ENCODE measurements around the gene JAKMIP2.

DNA sequence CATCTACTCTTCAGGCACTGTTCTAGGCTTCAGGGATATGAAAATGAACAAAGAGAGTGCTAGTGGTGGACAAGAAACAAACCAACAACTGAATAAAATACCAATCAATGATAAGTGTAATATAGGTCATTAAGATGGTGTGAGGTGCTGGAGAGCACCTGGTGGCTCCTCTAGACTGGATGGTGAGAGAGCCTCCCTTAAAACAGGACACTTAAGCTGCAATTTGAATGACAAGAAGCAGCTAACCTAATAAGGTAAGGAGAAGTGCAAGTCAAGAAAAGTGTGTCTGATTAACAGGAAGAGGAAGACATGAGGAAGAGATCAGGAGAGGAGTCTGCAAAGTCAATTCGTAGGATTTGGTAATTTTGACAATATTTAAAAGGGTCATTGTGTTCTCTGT, 23.1 kb downstream of the JAKMIP2 start:
- TF ChIP-seq, protein P1, sequence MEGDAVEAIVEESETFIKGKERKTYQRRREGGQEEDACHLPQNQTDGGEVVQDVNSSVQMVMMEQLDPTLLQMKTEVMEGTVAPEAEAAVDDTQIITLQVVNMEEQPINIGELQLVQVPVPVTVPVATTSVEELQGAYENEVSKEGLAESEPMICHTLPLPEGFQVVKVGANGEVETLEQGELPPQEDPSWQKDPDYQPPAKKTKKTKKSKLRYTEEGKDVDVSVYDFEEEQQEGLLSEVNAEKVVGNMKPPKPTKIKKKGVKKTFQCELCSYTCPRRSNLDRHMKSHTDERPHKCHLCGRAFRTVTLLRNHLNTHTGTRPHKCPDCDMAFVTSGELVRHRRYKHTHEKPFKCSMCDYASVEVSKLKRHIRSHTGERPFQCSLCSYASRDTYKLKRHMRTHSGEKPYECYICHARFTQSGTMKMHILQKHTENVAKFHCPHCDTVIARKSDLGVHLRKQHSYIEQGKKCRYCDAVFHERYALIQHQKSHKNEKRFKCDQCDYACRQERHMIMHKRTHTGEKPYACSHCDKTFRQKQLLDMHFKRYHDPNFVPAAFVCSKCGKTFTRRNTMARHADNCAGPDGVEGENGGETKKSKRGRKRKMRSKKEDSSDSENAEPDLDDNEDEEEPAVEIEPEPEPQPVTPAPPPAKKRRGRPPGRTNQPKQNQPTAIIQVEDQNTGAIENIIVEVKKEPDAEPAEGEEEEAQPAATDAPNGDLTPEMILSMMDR (conservative IDR thresholded peaks at IDR 0.05 in 1 of 2, IDR thresholded peaks at IDR 0.05 in 1 of 2; ENCODE audit: extremely low read depth in 1 of 2, insufficient read depth in 1 of 2, low read depth in 1 of 2, low read length in 2 of 2) = no peak
- TF ChIP-seq EZH2 (IDR thresholded peaks at IDR 0.05; ENCODE audit: borderline replicate concordance, low read length) = no peak

Measured in mammary epithelial cell (primary cell).